Kidney epithelial cell (primary cell): ENCODE results near the gene RPL3. TPM values are rescaled to one million over a fixed set of nuclear protein-coding genes. Genes with fewer than 3 reads are reported as not detected.

Experiments
- DNase-seq: peaks from one replicate; pipeline ENCODE4 v3.0.0-alpha.2; 2010; ENCODE audit warnings: low read depth
- H3K27me3 ChIP-seq: 2 replicates; pipeline ENCODE4 v1.6.0; 2011; ENCODE audit warnings: low read length; ENCODE audit not compliant: control insufficient read depth, insufficient read depth
- H3K36me3 ChIP-seq: 2 replicates; pipeline ENCODE4 v1.5.1; 2011; ENCODE audit warnings: low read length; ENCODE audit not compliant: control insufficient read depth, insufficient read depth
- H3K4me3 ChIP-seq: 2 replicates; pipeline ENCODE4 v1.5.1; 2011; ENCODE audit warnings: low read depth, mild to moderate bottlenecking, control low read depth, low read length
- total RNA-seq: library from RNA; depleted of rRNA; stranded (reverse); fragments of >200 nt; gene quantifications from 2 replicates; pipeline ENCODE4 v1.2.3, GENCODE V29; 2015
- TF ChIP-seq, protein P1 (sequence below): IDR thresholded peaks from 2 replicates; pipeline ENCODE4 v1.5.1; 2011; ENCODE audit warnings: mild to moderate bottlenecking, moderate library complexity, low read length, control low read depth, inconsistent platforms; ENCODE audit not compliant: insufficient read depth, poor library complexity, severe bottlenecking

RPL3 gene
- total RNA-seq, 1 donor from 2014 or later, result 2,742 TPM

DNA sequence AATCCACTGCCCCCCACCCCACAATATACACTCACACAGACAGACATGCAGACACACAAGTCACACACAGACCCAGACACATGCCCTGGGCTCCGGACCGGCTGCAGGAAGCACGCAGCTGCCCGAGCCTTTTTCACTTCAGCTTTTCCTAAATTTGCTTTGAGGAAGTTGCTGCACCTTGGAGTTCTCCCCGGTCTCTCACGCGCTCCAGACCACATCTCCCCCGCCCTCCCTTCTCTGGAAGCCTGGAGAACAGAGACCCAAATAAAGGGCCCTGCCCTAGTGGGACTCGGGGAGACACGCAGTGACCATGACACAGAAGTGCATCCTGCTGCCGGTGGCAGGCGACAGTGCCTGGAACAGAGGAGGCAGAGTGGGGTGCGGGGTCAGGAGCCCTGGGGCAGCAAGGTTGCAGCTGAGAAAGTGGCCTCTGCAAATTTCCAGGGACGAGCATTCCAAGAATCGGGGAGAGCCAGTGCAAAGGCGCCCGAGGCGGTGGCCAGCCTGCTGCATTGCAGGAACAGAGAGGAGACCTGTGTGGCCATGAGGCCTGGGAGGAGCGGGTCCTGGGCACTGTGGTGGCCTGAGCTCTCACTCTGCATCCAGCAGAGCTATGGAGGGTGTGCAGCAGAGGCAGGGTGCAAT lies 19.1 kb downstream of the RPL3 start:
- no peak for DNase-seq
- Histone ChIP-seq H3K36me3 (no peaks in the 10 kb centered on the region), H3K4me3 (no peak overlapping the region), H3K27me3 (no peaks in the 10 kb centered on the region)
- TF ChIP-seq, protein P1, sequence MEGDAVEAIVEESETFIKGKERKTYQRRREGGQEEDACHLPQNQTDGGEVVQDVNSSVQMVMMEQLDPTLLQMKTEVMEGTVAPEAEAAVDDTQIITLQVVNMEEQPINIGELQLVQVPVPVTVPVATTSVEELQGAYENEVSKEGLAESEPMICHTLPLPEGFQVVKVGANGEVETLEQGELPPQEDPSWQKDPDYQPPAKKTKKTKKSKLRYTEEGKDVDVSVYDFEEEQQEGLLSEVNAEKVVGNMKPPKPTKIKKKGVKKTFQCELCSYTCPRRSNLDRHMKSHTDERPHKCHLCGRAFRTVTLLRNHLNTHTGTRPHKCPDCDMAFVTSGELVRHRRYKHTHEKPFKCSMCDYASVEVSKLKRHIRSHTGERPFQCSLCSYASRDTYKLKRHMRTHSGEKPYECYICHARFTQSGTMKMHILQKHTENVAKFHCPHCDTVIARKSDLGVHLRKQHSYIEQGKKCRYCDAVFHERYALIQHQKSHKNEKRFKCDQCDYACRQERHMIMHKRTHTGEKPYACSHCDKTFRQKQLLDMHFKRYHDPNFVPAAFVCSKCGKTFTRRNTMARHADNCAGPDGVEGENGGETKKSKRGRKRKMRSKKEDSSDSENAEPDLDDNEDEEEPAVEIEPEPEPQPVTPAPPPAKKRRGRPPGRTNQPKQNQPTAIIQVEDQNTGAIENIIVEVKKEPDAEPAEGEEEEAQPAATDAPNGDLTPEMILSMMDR, result no peak

GRCh38 chr22:39299829-39300178 lies 19.6 kb downstream of the RPL3 start:
- no peak for DNase-seq
- TF ChIP-seq, protein P1, result no peak
- H3K36me3 ChIP-seq, result no peaks in the 10 kb centered on the region
- no peak overlapping the region for H3K4me3 ChIP-seq
- H3K27me3 ChIP-seq, result no peaks in the 10 kb centered on the region

DNA sequence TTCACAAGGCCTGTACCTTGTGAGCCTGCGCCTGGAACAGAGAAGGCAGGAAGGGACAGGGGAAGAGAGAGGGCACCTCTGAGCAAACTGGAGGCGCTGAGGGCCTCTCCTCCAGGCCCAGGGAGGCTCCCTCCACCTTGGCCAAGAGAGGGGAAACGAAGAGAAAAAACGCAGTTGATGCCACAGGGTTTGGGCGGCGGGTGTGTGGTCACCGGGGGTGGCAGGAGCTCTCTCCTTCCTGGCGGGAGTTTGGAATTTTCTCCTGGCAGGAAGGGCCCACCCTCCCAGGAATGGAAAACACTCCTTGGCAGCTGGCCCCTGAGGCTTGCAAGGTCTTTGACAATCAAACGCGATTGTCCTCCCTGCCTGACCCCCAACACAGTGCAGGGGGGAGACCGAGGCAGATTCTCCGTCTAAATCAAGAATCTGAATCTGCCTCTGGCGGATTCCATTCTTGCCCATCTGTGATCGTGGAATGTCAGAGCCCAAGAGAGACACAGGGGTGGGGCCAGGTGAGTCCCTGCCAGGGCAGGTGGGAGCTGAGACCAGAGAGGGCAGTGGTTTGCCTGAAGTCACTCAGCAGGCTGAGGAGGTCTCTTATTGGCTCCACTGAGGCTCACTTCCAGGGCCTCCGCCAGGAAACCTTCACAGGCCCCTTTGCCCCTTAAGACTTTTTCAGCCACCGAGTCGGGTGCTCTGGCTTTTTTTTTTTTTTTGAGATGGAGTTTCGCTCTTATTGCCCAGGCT lies 21.0 kb downstream of the RPL3 start:
- Histone ChIP-seq H3K27me3 (no peaks in the 10 kb centered on the region), H3K4me3 (no peak overlapping the region), H3K36me3 (no peaks in the 10 kb centered on the region)
- DNase-seq, result no peak
- TF ChIP-seq, protein P1, result no peak

GRCh38 chr22:39297490-39298240 lies 21.8 kb downstream of the RPL3 start:
- no peak for DNase-seq
- Histone ChIP-seq H3K27me3 (no peaks in the 10 kb centered on the region), H3K4me3 (no peak overlapping the region), H3K36me3 (no peaks in the 10 kb centered on the region)
- TF ChIP-seq, protein P1, result no peak

DNA sequence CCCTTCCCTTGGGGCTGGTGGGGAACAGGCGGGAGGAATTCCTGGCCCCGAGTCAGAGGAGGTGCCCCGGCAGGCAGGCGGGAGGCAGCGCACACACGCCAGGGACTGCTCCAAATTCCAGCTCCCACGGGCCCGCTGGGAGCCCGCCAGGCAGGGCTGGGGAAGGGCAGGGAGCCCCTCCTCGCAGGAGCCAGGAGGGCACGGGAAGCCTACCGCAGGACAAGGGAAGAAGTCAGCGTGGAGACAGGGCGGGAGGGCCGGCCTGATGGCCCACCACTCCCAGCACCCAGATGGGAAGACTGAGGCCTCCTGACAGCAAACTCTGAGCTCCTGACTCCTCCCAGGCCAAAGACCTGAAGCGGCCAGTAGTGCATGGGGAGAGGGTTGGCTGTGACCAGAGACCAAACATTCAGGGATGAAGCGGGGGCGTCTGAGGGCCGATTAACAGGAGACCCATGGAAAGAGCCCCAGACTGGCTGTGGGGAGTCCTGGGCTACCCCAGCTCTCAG lies 22.4 kb downstream of the RPL3 start:
- no peak for DNase-seq
- Histone ChIP-seq H3K27me3 (no peaks in the 10 kb centered on the region), H3K36me3 (no peaks in the 10 kb centered on the region), H3K4me3 (no peak overlapping the region)
- TF ChIP-seq, protein P1, result no peak
